ENCODE results near the gene MGLL. TPM values are rescaled to one million over a fixed set of nuclear protein-coding genes. Genes with fewer than 3 reads are reported as not detected.

The MGLL gene
- total and polyA plus RNA-seq, 9 of the 15 experiments (the other 6 are each of a cell fraction or from before 2014, with no cell fraction given), result 0.12 to 0.32 (median 0.18) TPM; not detected in 6

DNA sequence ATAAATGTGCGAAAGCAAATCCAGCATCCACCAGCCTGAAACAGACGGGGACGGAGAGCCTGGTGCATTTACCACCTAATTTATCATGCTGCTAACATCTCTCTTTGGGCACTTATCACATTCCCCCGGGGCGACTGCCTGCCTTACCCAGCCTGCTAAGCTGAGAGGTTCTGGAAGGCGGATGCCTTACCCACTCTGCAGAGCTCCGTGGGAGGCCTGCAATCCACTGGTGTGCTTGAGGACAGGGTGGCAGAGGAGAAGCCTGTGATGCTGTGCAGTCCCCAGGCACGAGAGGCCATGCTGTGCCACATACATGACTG lies 25.5 kb downstream of the MGLL start:
- Histone ChIP-seq H3K4me2 (ENCODE audit: insufficient read depth, low read length) (no peak overlapping the region), H3K27ac (ENCODE audit: extremely low read depth, low read depth, low read length) (no peak overlapping the region), H3K4me3 (no peak overlapping the region), H3K9me1 (ENCODE audit: control insufficient read depth, insufficient read depth, low read length) (no peaks in the 10 kb centered on the region), H3K36me3 (ENCODE audit: control insufficient read depth, insufficient read depth, low read length) (no peaks in the 10 kb centered on the region), H3K9ac (ENCODE audit: insufficient read depth in 1 of 2, low read depth in 2 of 2, low read length in 2 of 2) (no peak overlapping the region), H3K4me1 (replicated peaks in 1 of 2; ENCODE audit: control insufficient read depth in 2 of 2, insufficient read depth in 2 of 2, low read length in 2 of 2) (no peaks in the 10 kb centered on the region; a peak in 1 of 5 replicates), H2AFZ (ENCODE audit: low read depth, low read length) (no peak overlapping the region), H3K27me3 (ENCODE audit: control insufficient read depth in 2 of 2, insufficient read depth in 2 of 2, low read length in 2 of 2) (peaks cover 0 to 38% of the 10 kb centered on the region in 2 experiments; a peak in 4 of 5 replicates), H3K79me2 (ENCODE audit: control insufficient read depth, insufficient read depth, low read length) (no peaks in the 10 kb centered on the region), H3K9me3 (replicated peaks; ENCODE audit: control insufficient read depth, insufficient read depth, low read depth, low read length) (no peaks in the 10 kb centered on the region), H4K20me1 (replicated peaks; ENCODE audit: control insufficient read depth, insufficient read depth, low read length) (no peaks in the 10 kb centered on the region)
- BruUV-seq (replicated peaks), result no TSS peak
- WGBS (ENCODE audit: insufficient coverage, low coverage, missing lambda C conversion rate), result 0% methylated on average over 7 of the region's 8 CpGs
- no peak for ATAC-seq
- ChIA-PET POLR2A (no interaction called here), CTCF (ENCODE audit: low intra/inter-chr PET ratio) (no interaction called here)
- FAIRE-seq, result no peak
- DNase-seq (ENCODE audit: extremely low read depth in 1 of 4, low spot score in 3 of 4), result no peak
- in situ Hi-C loops (cut with MboI) (no loop called here), intact Hi-C loops (cut with micrococcal nuclease) (no loop called here)
- TF ChIP-seq NCOA4 (IDR thresholded peaks at IDR 0.05; ENCODE audit: partially characterized antibody) (no peak), PCBP2 (IDR thresholded peaks at IDR 0.05; ENCODE audit: low read depth, low read length, poor library complexity, severe bottlenecking) (no peak)

DNA sequence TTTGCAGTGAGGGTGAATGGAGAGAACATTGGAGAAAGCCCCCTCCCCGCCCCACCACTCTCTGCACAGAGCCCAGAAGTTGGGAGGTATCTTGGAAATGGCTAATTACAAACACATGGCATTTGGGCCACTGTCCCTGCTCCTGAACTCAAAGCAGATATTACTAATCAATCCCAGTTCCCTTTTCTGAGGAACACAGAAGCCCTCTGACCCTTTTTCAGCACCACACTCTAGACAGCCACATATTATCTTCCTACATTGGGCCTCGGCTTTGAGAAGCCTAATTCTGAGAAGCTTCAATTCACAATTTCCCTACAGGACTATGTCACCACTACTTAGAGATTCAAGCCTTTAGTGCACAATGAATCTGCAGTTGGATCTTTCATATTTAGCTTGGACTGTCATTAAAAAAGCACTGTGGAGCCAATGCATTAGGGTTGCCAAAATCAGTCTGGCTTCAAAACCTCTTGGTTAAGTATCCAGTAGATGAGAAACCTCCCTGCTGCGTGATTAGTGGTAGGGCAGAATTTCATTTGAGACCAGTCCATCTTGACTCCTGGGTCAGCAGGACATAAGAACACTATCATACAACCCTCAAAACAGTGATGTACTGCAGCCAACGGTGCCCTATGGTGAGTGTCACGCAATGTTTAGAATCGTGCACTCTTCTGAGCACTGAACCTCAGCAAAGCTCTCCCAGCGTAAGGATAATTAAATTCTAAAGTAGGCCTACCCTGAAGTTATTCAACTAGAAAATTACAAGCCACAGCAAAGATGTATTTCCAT lies 26.1 kb downstream of the MGLL start:
- no TSS peak for BruUV-seq (replicated peaks)
- FAIRE-seq, result no peak
- intact Hi-C loops (cut with micrococcal nuclease), result no loop called here
- H3K4me1 ChIP-seq (replicated peaks in 1 of 2; ENCODE audit: control insufficient read depth in 2 of 2, insufficient read depth in 2 of 2, low read length in 2 of 2), result no peaks in the 10 kb centered on the region; a peak in 1 of 5 replicates
- DNase-seq (ENCODE audit: extremely low read depth in 1 of 4, low spot score in 3 of 4), result no peak
- POLR2A ChIA-PET, result no interaction called here
- no peak overlapping the region for H3K4me3 ChIP-seq
- TF ChIP-seq FOXJ2 (tag; IDR thresholded peaks at IDR 0.05) (no peak), MEF2A (IDR thresholded peaks at IDR 0.05; ENCODE audit: control insufficient read depth, low read depth, low read length) (no peak)
- TF ChIP-seq, protein P1, sequence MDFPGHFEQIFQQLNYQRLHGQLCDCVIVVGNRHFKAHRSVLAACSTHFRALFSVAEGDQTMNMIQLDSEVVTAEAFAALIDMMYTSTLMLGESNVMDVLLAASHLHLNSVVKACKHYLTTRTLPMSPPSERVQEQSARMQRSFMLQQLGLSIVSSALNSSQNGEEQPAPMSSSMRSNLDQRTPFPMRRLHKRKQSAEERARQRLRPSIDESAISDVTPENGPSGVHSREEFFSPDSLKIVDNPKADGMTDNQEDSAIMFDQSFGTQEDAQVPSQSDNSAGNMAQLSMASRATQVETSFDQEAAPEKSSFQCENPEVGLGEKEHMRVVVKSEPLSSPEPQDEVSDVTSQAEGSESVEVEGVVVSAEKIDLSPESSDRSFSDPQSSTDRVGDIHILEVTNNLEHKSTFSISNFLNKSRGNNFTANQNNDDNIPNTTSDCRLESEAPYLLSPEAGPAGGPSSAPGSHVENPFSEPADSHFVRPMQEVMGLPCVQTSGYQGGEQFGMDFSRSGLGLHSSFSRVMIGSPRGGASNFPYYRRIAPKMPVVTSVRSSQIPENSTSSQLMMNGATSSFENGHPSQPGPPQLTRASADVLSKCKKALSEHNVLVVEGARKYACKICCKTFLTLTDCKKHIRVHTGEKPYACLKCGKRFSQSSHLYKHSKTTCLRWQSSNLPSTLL (IDR thresholded peaks at IDR 0.05), result no peak
- no peak overlapping the region for H2AFZ ChIP-seq (ENCODE audit: low read depth, low read length)
- H3K79me2 ChIP-seq (ENCODE audit: control insufficient read depth, insufficient read depth, low read length), result no peaks in the 10 kb centered on the region
- H3K36me3 ChIP-seq (ENCODE audit: control insufficient read depth, insufficient read depth, low read length), result no peaks in the 10 kb centered on the region
- in situ Hi-C loops (cut with MboI), result no loop called here
- H3K9me3 ChIP-seq (replicated peaks; ENCODE audit: control insufficient read depth, insufficient read depth, low read depth, low read length), result no peaks in the 10 kb centered on the region
- H3K9ac ChIP-seq (ENCODE audit: insufficient read depth in 1 of 2, low read depth in 2 of 2, low read length in 2 of 2), result no peak overlapping the region
- no peak for ATAC-seq
- no peak overlapping the region for H3K27ac ChIP-seq (ENCODE audit: extremely low read depth, low read depth, low read length)
- H3K4me2 ChIP-seq (ENCODE audit: insufficient read depth, low read length), result no peak overlapping the region
- no peaks in the 10 kb centered on the region for H4K20me1 ChIP-seq (replicated peaks; ENCODE audit: control insufficient read depth, insufficient read depth, low read length)
- H3K9me1 ChIP-seq (ENCODE audit: control insufficient read depth, insufficient read depth, low read length), result no peaks in the 10 kb centered on the region
- H3K27me3 ChIP-seq (ENCODE audit: control insufficient read depth in 2 of 2, insufficient read depth in 2 of 2, low read length in 2 of 2), result peaks cover 0 to 41% of the 10 kb centered on the region in 2 experiments; a peak in 4 of 5 replicates
- WGBS (ENCODE audit: insufficient coverage, low coverage, missing lambda C conversion rate), result 0% methylated on average over 7 of the region's 7 CpGs
- CTCF ChIA-PET (ENCODE audit: low intra/inter-chr PET ratio), result no interaction called here
